NT2/D1 (cell line): ENCODE results near the gene SLC19A1.

Source experiments
- SUZ12 ChIP-seq: IDR thresholded peaks from 2 replicates; pipeline ENCODE4 v1.6.1; 2011; ENCODE audit not compliant: insufficient read length, insufficient read depth; ENCODE audit errors: extremely low read depth
- YY1 ChIP-seq: IDR thresholded peaks from 2 replicates; pipeline ENCODE4 v1.6.1; 2011; ENCODE audit not compliant: insufficient read length, insufficient read depth
- ZNF274 ChIP-seq: IDR thresholded peaks from 2 replicates; pipeline ENCODE4 v1.6.1; 2011; ENCODE audit warnings: mild to moderate bottlenecking, low read depth, low read length

DNA sequence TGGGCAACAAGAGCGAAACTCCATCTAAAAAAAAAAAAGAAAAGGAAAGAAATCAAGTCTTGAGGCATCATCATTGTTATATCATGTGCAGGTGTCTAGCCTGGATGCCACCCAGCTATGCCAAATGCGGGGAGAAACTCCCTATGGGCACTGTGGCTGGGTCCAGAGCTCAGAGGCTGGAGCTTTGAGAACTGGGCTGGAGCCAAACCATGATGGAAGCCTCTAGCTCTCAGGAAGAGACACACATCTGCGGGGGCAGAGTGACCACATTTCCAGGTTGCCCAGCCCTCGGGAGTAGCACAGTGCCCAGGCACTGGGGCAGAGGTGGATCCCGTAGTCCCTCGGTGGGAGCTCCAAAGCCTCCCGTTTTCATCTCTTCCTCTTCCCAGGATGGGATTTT is 78.4 kb downstream of the SLC19A1 start:
- no peak for TF ChIP-seq YY1
- no peak for TF ChIP-seq ZNF274
- TF ChIP-seq SUZ12 = no peak
